Measurements from ENCODE around the gene CUTA. TPM values are rescaled to one million over a fixed set of nuclear protein-coding genes. Genes with fewer than 3 reads are reported as not detected.
"Not testable (repeated sequence)": the region's sequence is repeated elsewhere in the genome, so short reads cannot be mapped to it uniquely, and the experiment has no call there.

Gene CUTA
- total RNA-seq, 3 donors from 2014 or later, result 146 to 163 (median 151) TPM

DNA sequence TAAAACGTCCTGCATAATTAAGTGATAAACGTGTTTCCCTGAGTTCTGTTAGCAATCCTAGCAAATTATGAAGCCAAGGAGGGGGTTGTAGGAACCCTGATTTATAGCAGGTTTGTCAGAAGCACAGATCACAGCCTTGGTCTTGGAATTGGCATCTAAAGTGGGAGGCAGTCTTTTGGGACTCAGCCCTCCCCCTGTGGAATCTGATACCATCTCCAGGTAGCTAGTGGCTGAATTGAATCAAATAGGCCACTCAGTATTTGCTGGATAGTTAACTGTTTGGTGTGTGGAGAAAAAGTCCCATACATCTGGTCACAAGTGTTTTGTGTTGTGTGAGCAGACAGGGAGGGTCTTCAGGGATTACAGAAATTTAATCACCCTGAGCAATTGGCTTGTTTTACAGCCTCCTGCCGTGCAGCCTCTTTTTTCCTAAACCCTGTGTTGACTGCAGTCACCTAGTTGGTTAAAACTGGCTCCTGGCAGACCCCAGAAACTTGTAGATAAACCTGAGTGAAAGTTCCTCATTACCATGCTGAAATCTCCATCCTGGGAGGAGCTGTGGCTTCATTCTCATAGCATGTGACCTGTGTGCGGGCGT, 45.3 kb downstream of the CUTA start:
- no peak for DNase-seq
- Histone ChIP-seq H3K9me3 (no peaks in the 10 kb centered on the region), H3K4me1 (ENCODE audit: low read depth) (peaks cover 9% of the 10 kb centered on the region), H3K36me3 (ENCODE audit: low read depth) (no peaks in the 10 kb centered on the region), H3K4me3 (no peak overlapping the region)
- intact Hi-C loops (cut with DNase I, micrococcal nuclease), result no loop called here
- ATAC-seq, result no peak
- no peak for TF ChIP-seq CTCF (IDR thresholded peaks at IDR 0.05)

DNA sequence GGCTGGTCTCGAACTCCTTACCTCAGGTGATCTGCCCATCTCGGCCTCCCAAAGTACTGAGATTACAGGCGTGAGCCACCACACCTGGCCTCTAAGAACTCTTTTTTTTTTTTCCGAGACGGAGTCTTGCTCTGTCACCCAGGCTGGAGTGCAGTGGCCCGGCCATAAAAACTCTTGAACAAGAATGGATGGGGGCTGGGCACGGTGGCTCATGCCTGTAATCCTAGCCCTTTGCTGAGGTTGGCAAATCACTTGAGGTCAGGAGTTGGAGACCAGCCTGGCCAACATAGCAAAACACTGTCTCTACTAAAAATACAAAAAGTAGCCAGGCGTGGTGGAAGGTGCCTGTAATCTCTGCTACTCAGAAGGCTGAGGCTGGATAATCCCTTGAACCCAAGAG, 46.0 kb downstream of the CUTA start:
- ATAC-seq; intact Hi-C loops (cut with DNase I, micrococcal nuclease); DNase-seq; H3K4me1 ChIP-seq (ENCODE audit: low read depth); H3K4me3 ChIP-seq; H3K9me3 ChIP-seq; H3K36me3 ChIP-seq (ENCODE audit: low read depth): not testable (repeated sequence)

DNA sequence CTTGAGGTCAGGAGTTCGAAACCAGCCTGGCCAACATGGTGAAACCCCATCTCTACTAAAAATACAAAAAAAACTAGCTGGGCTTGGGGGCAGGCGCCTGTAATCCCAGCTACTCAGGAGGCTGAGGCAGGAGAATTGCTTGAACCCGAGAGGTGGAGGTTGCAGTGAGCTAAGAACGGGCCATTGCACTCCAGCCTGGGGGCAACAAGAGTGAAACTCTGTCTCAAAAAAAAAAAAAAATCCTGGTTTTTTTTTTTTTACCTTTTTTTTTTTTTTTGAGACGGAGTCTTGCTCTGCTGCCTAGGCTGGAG, 50.2 kb downstream of the CUTA start:
- DNase-seq; H3K4me3 ChIP-seq; intact Hi-C loops (cut with DNase I, micrococcal nuclease); H3K9me3 ChIP-seq; H3K4me1 ChIP-seq (ENCODE audit: low read depth); H3K36me3 ChIP-seq (ENCODE audit: low read depth); ATAC-seq: not testable (repeated sequence)

DNA sequence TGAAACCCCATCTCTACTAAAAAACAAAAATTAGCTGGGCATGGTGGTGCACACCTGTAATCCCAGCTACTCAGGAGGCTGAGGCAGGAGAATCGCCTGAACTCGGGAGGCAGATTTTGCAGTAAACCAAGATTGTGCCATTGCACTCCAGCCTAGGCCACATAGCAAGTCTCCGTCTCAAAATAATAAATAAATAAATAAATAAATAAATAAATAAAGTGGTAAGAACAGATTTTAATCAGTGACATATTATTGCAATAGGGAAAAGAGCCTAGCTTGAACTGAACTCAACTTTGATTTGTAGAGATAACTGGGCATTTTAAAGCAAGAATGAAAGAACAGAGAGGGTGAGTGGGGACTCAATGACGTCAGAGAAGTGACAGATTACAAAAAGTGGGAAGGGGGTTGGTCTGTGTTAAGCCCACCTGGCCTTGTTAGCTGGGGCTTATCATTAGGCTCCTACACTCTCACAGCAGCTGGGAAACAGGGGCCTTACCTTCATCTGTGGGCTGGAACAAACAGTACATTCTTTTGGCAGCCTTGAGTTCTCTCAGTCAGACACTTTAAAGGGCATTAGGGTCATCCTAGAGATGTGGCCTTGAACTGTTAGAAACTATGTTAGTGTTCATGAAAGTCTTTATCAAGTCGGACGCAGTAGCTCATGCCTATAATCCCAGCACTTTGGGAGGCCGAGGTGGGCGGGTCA, 50.7 kb downstream of the CUTA start:
- no peak for ATAC-seq
- Histone ChIP-seq H3K36me3 (ENCODE audit: low read depth) (no peaks in the 10 kb centered on the region), H3K4me3 (no peak overlapping the region), H3K4me1 (ENCODE audit: low read depth) (no peaks in the 10 kb centered on the region), H3K9me3 (no peaks in the 10 kb centered on the region)
- no peak for DNase-seq
- intact Hi-C loops (cut with DNase I, micrococcal nuclease), result no loop called here
- no peak for TF ChIP-seq CTCF (IDR thresholded peaks at IDR 0.05)

Small RNAs within 50 kb of the gene (microRNA-seq; reads per million reads assigned to microRNA genes)
- gene MIR5004, result not detected

Other genes with a start within 250 kb of the CUTA start
- 1 to 10 TPM in 1 of 3 donors, under 1 TPM in 2; 0.27 to 1.1 (median 0.52) TPM for gene COL11A2, start 225.6 kb downstream of the CUTA start, total RNA-seq
- 10 to 100 TPM; 45.4 to 51.1 (median 51.1) TPM for gene RXRB, start 217.4 kb downstream of the CUTA start, total RNA-seq
- 100 to 1,000 TPM in 2 of 3 donors, 10 to 100 TPM in 1; 96.9 to 159 (median 106) TPM for gene SLC39A7, start 217.2 kb downstream of the CUTA start, total RNA-seq
- gene HSD17B8, start 213.5 kb downstream of the CUTA start, total RNA-seq, result 10 to 100 TPM; 12.3 to 23.2 (median 19.7) TPM
- 10 to 100 TPM; 28.4 to 45.1 (median 30.3) TPM for gene RING1, start 209.6 kb downstream of the CUTA start, total RNA-seq
- gene VPS52, start 146.2 kb downstream of the CUTA start, total RNA-seq, result 10 to 100 TPM; 58.2 to 82.6 (median 72.7) TPM
- gene RPS18, start 146.0 kb downstream of the CUTA start, total RNA-seq, result 1,000 to 10,000 TPM; 1,579 to 1,936 (median 1,680) TPM
- gene B3GALT4, start 141.0 kb downstream of the CUTA start, total RNA-seq, result 10 to 100 TPM; 21.6 to 41.7 (median 24.2) TPM
- gene WDR46, start 128.9 kb downstream of the CUTA start, total RNA-seq, result 10 to 100 TPM; 25.5 to 37.9 (median 30.9) TPM
- 10 to 100 TPM; 37.9 to 50.1 (median 40.2) TPM for gene PFDN6, start 128.5 kb downstream of the CUTA start, total RNA-seq
- gene RGL2, start 119.2 kb downstream of the CUTA start, total RNA-seq, result 10 to 100 TPM; 26.4 to 64.6 (median 38.9) TPM
- gene TAPBP, start 104.0 kb downstream of the CUTA start, total RNA-seq, result 100 to 1,000 TPM; 179 to 321 (median 258) TPM
- gene ZBTB22, start 100.4 kb downstream of the CUTA start, total RNA-seq, result 10 to 100 TPM; 18.5 to 23.7 (median 20.1) TPM
- 10 to 100 TPM; 34.7 to 46.1 (median 39.7) TPM for gene DAXX, start 95.1 kb downstream of the CUTA start, total RNA-seq
- 10 to 100 TPM in 1 of 3 donors, 1 to 10 TPM in 2; 3.5 to 21.1 (median 6.3) TPM for gene KIFC1, start 26.3 kb downstream of the CUTA start, total RNA-seq
- gene PHF1, start 7.1 kb downstream of the CUTA start, total RNA-seq, result 10 to 100 TPM; 29.9 to 96.5 (median 38.1) TPM
- gene SYNGAP1, start 2.0 kb upstream of the CUTA start, total RNA-seq, result 10 to 100 TPM in 1 of 3 donors, 1 to 10 TPM in 2; 8.1 to 39.8 (median 8.8) TPM
- gene ZBTB9, start 36.5 kb upstream of the CUTA start, total RNA-seq, result 1 to 10 TPM; 4.3 to 5.8 (median 4.5) TPM
- 10 to 100 TPM; 57.1 to 97.9 (median 90.5) TPM for gene BAK1, start 162.2 kb upstream of the CUTA start, total RNA-seq
- 100 to 1,000 TPM in 2 of 3 donors, 10 to 100 TPM in 1; 60.2 to 111 (median 103) TPM for gene ITPR3, start 203.2 kb upstream of the CUTA start, total RNA-seq

Measured in mucosa of descending colon (tissue), 3 donors.